OCI-M1 (cell line): ENCODE measurements around the gene CIRBP.
"Not testable (repeated sequence)": the region's sequence is repeated elsewhere in the genome, so short reads cannot be mapped to it uniquely, and the experiment has no call there.

Experiments used
- DNase-seq: peaks from one replicate; lab custom pipeline; 2025; lab: John Stamatoyannopoulos, UW

CIRBP gene

GRCh38 chr19:1311543-1312091 is 42.5 kb downstream of the CIRBP start:
- DNase-seq: no peak

DNA sequence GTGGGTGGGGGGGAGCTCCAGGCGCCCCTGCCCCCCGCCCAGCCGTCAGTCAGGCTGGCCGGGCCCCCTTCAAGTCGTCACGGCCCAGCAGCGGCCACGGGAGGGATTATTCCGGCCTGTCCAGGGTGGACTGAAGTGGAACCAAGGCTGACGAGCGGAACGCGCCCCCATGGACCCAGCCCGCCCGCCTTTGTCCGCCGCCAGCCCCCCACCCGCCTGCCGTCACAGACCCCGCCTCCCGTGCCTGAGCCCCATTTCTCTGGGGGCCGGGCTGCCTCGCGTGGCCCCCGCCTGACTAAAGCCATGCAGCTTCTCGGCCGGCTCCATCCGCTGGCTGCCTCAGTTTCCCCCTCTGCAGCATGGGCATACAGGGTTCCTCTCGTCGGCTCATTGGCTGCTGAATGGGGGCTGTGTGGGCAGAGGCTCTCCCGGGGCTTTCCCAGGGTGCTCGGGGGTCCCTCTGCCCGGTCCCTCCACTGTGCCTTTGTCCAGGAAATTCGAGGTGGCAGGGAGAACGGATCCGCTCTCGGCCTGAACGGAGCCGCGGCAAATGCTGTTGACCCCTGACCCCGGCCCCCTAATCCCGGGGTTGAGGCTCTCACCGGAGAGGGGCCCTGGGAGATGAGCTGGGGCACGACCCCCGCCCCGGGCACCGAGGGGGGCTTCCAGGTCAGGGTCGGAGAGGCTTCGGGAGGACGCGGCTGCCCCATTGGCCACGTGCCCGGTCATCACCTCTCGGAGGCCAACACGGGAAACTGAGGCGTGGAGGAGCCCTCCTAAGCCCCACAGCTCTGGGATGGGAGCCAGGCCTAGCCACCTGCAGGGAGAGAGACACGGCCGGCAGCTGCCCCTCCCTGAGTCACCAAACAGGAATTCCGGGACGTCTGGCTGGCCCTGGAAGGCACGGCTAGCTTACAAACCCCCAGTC is 43.9 kb downstream of the CIRBP start:
- no peak for DNase-seq

DNA sequence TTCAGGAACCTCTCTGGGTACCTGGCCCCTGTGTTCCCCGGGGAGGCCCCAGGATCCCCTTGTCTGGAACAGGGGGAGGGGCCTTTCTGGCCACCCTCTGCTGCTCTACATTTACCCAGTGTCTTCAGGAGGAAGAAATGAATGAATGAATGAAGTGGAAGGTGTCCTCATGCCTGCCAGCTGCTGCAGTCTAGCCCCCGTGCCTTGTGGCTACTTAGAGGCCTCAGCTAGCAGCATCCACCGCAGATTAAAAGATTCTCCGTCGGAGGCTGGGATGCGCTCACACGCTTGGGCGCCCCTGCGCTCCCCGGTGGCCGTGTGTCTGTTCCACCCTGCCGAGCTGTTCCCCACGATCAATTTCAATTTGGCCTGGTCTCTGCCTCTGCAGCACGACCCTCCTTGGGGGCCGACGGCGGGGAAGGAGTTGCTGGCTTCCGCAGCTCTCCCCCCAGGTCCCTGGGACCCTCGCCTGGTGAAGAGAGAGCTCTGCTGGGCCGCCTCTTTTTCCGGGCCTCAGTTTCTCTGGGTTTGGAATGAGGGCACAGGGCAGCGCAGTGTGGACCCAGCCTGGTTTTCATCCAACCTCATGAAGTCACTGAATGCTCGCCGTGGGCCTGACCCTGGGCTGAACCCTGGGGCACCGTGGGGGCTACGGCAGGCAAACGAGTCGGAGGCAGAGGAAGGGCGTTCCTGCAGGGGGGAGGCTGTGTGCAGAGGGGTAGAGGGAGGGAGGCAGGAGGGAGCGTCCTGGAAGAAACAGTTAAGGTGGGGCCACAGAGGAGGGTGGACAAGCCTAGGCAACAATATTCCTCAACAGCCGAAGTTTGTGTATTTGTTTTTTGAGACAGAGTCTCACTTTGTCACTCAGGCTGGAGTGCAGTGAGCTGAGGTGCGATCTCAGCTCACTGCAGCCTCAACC is 44.8 kb downstream of the CIRBP start:
- DNase-seq: no peak

DNA sequence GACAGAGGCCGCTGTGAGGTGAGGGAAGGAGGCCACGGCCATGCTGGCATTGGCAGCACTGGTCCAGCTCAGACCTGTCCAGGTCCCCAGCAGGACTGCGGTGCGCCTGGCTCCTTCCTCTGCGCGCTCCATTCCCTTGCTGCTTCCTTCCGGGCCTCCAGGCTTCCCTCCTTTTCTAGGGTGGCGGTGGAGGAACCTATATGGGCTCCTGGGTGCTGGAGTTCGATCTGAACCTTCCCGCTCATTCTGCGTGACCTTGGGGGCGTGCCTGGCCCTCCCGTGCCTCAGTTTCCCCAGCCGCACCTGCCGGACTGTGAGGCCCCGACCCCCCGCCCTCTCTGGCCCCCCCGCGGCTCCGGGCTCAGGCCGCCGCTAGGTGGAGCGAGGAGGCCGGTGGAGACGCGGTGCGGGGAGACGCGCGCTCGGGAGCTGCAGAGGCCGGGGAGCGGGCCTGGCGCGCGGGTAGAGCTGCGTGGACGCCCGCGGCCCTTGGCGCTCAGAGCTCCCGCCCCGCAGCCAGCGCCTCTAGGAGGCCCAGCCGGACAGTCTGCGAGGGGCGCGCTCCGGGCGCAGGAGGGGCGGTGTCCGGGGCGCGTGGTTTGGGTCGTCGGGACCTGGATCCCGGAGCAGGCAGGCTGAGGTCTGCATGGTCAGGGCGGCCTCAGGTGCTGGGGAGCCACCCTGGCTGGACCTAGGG is 46.5 kb downstream of the CIRBP start:
- DNase-seq: peak; percentile 50

- DNase-seq: no peak
Observed at GRCh38 chr19:1316466-1316865, 47.3 kb downstream of the CIRBP start.

DNA sequence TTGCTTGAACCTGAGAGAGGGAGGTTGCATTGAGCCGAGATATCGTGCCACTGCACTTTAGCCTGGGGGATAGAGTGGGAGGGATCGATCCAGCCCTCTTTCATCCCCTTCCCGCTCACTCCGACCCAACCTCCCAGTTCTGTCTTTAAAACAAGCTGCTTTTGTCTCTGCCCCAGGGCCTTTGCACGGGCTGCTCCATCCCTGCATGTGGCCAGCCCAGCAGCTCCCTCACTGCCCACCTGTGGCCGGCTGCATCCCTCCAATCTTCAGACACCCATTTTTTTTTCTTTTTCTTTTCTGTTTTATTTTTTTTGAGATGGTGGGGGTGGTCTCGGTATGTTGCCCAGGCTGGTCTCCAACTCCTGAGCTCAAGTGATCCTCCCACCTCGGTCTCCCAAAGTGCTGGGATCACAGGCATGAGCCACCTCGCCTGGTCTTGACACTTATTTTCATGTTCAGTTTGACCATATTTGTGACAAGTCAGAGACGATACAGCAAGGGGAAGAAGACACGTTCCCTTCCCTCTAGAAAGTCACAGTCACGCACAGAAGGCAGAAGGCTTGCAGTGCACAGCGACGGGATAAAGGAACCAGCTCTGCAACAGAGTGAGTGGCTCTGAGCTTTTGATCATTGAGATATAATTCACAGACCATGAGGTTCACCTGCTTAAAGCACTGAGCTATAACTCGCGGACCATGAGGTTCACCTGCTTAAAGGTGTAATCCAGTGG is 48.3 kb downstream of the CIRBP start:
- no peak for DNase-seq

DNA sequence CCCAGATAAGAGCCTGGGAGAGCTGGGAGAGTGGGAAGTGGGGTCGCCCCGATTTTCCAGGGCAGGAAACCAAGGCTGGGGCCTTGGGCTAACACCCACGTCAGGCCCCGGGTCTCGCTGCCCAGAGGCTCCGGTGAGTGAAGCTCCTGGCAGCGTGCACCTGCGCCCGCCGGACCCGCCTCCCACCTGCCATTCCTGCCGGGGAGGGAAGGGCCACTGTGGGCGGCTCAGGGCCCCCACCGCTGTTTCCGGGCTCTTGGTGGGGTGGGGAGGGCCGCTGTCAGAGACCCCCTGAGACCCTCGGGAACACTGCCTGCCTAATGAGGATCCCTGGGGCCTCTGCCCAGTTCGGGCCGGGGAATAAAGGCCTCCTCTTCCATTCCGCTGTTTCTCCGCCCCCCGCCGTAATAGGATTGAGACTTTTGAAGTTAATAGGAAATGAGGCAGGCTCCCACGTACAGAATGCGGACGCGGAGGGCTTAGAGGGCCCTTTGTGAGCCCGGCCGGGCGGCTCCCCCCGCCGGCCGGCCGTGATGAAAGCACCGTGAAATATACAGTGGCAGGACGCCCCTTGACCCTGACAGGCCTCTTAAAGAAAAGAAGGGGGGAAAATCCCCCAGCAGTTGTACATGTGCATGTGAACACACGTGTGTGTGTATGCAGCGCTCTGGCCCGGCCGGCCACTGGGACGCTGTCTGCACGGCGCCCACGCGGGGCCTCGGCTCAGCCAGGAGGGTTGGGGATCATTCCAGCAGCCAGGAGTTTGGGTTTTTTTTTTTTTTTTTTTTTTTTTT is 49.7 kb downstream of the CIRBP start:
- no peak for DNase-seq

DNA sequence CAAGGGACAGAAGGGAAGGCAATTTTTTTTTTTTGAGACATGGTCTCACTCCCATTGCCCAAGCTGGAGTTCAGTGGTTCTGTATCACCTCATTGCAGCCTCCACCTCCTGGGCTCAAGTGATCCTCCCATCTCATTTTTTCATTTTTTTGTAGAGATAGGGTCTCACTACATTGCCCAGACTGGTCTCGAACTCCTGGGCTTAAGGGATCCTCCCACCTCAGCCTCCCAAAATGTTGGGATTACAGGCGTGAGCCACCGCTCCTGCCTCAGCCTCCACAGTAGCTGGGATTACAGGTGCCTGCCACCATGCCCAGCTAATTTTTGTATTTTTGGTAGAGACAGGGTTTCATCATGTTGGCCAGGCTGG is 51.1 kb downstream of the CIRBP start:
- not testable (repeated sequence) for DNase-seq

DNA sequence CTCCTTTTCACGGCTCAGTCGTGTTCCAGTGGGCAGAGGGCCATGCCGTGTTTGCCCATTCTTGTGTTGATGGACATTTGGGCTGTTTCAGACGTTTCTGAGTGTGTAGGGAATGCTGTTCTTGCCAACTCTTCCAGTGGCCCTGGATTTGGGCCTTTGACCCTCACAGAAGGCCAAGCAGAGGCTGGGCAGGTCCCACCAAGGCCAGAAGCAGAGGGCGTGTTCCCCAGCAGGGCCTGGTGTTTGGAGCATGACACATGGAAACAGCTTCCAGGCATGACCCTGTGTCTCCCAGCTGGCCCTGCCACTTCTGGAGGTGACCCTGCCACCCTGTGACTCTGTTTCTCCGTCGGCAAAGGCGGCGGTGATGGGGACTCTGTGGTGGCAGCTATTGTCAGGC is 52.4 kb downstream of the CIRBP start:
- no peak for DNase-seq

DNA sequence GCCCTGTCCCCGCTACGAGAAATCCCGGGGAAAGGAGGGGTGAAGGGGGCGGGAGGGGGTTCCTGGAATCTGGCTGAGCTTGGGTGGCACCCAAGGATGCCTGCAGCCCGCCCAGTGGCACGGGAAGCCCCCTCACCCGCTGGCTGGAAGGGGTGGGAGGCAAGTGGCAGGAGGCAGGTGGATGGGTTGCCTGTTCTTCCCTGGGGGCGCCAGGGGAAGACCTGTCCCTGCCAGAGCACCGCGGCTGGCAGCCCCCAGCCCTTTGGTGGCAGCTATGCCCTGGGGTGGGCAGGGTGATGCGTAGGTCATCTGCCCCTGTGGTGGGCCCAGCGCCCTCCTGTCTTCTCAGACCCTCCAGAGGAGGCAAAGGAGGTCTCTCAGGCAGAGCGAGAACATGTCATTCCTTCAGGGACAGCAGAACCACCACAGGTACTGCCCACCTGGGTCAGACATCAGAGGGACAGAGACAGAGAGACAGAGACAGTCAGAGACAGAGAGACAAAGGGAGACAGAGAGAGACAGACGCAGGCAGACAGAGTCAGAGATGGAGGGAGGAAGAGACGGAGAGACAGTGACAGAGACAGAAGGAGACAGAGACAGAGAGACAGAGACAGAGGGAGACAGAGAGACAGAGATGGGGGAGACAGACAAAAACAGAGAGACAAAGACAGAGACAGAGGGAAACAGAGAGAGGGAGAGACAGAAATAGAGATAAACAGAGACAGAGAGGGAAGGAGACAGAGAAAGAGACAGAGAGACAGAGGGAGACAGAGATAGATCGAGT is 53.3 kb downstream of the CIRBP start:
- DNase-seq: no peak

GRCh38 chr19:1324249-1324805 is 55.2 kb downstream of the CIRBP start:
- no peak for DNase-seq
